C1 segment of cervical spinal cord (tissue), 14 donors: Measurements from ENCODE around the gene COL6A3.
"Not testable (repeated sequence)": the region's sequence is repeated elsewhere in the genome, so short reads cannot be mapped to it uniquely, and the experiment has no call there.

ENCODE experiments used
- DNase-seq, 14 donors: peaks; one replicate each; lab custom pipeline; 2025; lab: John Stamatoyannopoulos, UW

Gene COL6A3

DNA sequence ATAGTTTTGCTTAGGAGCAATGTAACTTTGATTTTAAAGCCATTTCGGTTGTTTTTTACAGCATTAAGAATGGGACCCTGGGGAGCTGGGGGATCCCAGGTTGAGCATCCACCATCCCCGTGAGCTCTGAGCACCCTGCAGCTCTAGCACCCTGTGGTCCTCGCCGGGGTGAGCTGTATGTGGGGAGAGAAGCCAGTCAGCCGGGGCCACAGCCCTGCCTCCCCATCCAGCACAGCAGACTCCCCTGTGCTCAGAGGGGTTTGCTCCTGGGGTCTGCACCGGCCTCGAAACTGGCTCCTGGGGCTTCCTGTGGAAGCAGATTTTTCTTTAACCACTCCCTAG is 1.3 kb downstream of the COL6A3 start:
- no peak for DNase-seq

DNA sequence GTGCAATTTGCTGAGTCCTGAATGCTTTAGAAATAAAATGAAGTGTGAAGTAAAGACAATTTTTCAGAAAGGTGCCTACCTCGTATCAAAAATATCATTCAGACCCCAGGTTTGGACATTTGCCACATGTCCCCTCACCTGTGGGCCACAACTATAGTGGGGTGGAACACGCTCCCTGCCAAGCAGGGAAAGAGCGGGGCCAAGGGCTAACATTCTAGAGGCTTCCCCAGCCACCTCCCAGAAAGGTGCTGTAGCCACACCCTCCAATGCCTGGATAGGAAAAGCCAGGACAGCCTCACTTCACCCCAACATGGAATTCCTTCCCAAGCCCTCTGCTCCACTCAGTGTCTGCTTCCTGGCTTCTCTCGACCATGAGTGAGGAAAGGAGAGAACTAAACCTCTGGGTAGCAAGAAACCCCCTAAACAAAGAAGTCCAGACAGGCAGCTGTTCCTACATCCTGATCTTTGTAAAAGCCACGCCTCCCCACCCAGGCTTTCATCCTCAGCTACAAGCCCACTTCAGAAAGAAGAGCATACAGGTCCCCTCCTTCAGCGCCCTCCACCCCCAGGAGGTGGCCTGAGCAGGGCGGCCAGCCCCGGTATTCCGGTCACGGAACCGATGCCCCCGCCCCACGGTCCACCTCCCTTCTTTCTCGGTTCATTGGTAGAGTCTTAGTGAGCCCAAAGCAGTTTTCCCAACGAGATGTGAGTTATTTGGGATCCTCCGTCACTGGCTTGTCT is 2.1 kb downstream of the COL6A3 start:
- DNase-seq, result no peak

GRCh38 chr2:237411092-237411601 is 2.8 kb downstream of the COL6A3 start:
- no peak for DNase-seq

GRCh38 chr2:237409263-237409662 is 4.7 kb downstream of the COL6A3 start:
- DNase-seq, result not testable (repeated sequence)

- no peak for DNase-seq
Observed at GRCh38 chr2:237408335-237409000, 5.5 kb downstream of the COL6A3 start.

GRCh38 chr2:237407700-237408099 is 6.3 kb downstream of the COL6A3 start:
- no peak for DNase-seq

DNA sequence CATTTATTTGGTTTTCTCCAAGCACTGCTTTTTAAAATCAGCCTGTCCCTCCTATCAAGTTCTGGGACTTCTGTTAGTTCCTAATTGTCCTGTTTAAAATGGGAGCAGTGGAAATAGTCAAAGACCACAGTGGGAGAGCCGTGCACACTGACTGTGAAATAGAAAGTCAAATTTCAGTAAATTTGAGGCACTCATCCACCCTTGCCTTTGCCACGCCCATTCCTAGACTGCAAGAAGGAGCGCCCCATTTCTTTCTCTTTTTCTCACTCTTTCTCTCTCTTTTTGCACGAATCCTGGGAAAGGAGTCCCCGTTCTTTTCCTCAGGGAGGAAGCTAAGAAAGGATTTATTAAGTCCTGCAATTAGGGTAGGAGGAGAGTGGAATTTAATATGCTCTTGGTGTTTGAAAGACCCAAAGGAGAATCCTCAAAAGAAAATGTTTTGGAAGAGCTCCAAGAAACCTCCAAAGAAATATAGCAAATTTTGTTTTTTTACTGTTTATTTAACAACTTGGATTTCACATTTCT is 7.5 kb downstream of the COL6A3 start:
- no peak for DNase-seq

GRCh38 chr2:237405605-237406004 is 8.4 kb downstream of the COL6A3 start:
- no peak for DNase-seq

DNA sequence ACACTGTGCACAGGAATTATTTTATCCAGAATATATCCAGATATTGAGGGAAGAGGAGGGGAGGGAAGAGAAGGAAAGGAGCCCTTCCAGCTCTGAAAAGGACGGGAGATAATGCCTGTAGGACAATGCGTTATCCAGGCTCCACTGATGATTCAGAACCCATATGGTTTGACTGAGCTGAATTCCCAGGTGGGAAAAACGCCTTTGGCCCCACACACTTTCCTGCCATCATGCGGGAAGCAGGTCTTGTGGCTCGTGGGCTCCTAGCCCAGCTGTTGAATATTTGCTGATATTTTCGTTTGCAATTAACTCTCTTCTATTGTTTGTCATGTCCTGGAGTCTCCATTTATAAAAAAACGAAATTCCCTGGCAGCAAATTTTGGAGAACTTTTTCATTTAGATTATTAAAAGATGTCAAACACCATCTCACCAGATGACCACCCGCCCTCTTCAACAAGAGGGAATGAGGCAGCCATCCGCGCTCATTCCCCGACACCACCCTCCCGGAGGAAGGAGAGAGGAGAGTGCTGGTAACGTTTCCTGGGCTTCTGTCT is 8.9 kb downstream of the COL6A3 start:
- DNase-seq, result no peak

- DNase-seq, result no peak
Observed at GRCh38 chr2:237404413-237404812, 9.6 kb downstream of the COL6A3 start.

DNA sequence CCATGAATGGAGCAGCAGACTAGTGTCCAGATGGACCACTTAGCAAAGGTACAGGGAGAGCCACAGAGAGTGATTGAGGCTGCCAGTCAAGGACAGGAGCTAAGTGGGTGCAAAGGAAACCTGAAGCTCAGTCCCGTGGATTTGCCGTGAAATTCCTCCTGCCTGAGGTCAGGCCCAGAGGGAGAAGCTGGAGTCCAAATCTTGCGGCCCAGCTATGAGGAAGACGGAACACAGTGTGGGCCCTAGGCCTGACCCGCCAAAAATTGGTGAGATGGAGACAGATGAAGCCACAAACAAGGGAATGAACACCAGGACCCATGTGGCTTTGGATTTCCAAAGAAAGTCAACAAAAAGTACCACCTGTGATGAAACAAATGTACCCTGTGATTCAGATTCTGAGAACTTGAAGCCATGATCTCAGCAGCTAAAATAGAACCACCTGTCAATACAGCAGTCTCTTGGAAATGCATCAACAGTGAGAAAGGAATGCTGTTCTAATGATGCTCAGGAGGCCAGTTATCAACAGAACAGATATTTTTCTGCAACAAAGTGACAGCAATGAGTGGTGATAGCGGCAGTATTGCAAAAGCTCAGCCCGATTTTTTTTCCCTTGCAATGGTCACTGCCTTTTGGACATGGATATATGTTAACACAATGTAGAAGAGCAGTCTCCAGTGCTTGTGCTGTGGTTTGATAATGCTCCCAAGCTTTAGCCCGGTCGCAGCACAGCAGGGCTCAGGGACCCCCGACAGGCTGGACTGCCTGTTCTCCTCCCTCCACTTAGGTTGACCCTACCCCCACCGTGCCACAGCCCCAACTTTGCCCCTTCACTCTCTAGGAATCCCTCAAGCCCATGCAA is 10.7 kb downstream of the COL6A3 start:
- no peak for DNase-seq

DNA sequence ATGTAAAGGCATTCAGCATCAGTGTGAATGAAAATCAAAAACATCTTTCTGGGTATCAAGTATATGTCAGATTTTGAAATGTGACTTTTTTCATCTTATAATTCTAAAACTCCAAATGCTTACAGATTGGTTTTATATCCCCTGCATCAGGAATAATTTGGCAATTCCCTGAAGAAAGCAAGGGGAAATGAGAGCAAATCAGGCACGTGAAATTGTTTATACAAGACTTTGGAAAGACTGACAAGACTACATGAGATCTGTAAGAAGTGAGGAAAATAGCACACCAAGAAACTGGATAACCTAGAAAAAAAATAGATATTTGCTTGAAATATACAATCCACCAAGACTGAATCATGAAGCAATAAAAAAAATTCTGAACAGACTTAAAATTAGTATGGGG is 13.8 kb downstream of the COL6A3 start:
- no peak for DNase-seq

- no peak for DNase-seq
Observed at GRCh38 chr2:237397072-237397471, 16.9 kb downstream of the COL6A3 start.

DNA sequence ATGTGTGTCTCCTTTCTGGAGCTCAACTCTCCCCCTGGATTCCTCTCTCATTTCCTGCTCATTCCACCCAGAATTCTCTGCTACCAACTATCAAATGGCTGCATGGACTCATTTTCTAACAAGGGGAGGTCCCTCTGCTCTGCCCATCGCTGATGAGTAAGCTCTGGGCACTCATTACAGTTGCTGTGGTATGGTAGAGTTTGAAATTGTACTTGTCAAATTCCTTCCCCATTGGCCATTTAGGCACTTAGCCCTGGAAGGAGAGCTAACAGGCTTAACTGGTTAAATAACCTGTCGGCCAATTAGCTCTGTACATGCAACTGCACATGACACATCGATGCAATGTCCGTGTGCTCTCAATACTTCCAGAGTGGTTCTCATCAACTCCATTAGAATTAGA is 20.4 kb downstream of the COL6A3 start:
- no peak for DNase-seq

DNA sequence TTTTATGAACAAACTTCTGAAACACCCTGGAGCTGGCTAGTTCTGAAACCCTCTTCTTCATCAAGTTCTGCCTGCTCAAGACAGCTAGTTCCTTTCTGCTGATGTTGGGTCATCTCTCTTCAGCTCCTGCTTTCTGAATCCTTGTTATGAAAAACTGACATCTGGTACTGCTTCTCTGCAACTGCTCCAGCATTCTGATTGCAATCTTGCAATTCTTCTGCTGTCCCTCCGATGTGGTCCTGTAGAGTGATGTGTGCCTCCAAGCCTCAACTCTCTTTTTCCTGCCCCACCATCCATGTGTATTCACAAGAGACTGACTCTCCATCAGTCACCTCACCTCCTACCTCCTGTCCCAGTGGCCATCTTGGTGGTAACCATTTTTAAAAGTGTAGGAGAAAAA is 21.8 kb downstream of the COL6A3 start:
- DNase-seq, result no peak

- no peak for DNase-seq
Observed at GRCh38 chr2:237391140-237391539, 22.8 kb downstream of the COL6A3 start.

- no peak for DNase-seq
Observed at GRCh38 chr2:237390235-237390634, 23.7 kb downstream of the COL6A3 start.

GRCh38 chr2:237389831-237390230 is 24.1 kb downstream of the COL6A3 start:
- no peak for DNase-seq

GRCh38 chr2:237388036-237388435 is 25.9 kb downstream of the COL6A3 start:
- DNase-seq, result no peak

- no peak for DNase-seq
Observed at GRCh38 chr2:237384672-237385020, 29.3 kb downstream of the COL6A3 start.

GRCh38 chr2:237383991-237384671 is 29.8 kb downstream of the COL6A3 start:
- no peak for DNase-seq
